PC-9 (cell line): ENCODE measurements around the gene UBQLN1. TPM values are rescaled to one million over a fixed set of nuclear protein-coding genes. Genes with fewer than 3 reads are reported as not detected.

Experiments used
- BruUV-seq: library from RNA; stranded (reverse); fragments of 400-500 nt; replicated peaks from 2 replicates; lab custom pipeline; 2021; lab: Mats Ljungman, UMichigan
- CTCF ChIA-PET: fragments of 300-600 bp; sonication (Branson Sonifier 250); formaldehyde crosslinking; loops from one replicate; lab custom pipeline; 2022; ENCODE audit warnings: antibody characterized with exemption; lab: Charles Lee
- POLR2A ChIA-PET: fragments of 300-600 bp; sonication (Branson Sonifier 250); formaldehyde crosslinking; loops from one replicate; lab custom pipeline; 2022; ENCODE audit warnings: antibody characterized with exemption; ENCODE audit not compliant: unreplicated experiment; lab: Charles Lee
- DNase-seq, 2 experiments: peaks; one replicate each; pipeline versions ENCODE4 v3.0.0 to v3.0.0-alpha.2; 2015 to 2022; ENCODE audit warnings: mixed read lengths in 1 of 2
- H2AFZ ChIP-seq: fragments of 200-600 bp; sonication (generic); 2 replicates; pipeline ENCODE4 v1.8.1; 2017; ENCODE audit warnings: antibody characterized with exemption
- H3F3A ChIP-seq: fragments of 200-600 bp; sonication (generic); 2 replicates; pipeline ENCODE4 v1.8.1; 2017; ENCODE audit warnings: antibody characterized with exemption, mild to moderate bottlenecking, low read depth; ENCODE audit not compliant: insufficient read depth
- H3K27ac ChIP-seq: fragments of 200-600 bp; sonication (generic); 2 replicates; pipeline ENCODE4 v1.6.1; 2016; ENCODE audit warnings: mixed run types
- H3K27me3 ChIP-seq: fragments of 200-600 bp; sonication (generic); 2 replicates; pipeline ENCODE4 v1.6.1; 2016; ENCODE audit warnings: low read depth, mixed run types; ENCODE audit not compliant: insufficient read depth
- H3K36me3 ChIP-seq: fragments of 200-600 bp; sonication (generic); 2 replicates; pipeline ENCODE4 v1.6.1; 2016; ENCODE audit warnings: low read depth, mixed run types
- H3K4me1 ChIP-seq: fragments of 200-600 bp; sonication (generic); replicated peaks from 2 replicates; pipeline ENCODE4 v1.6.1; 2016; ENCODE audit warnings: mixed run types; ENCODE audit not compliant: insufficient read depth
- H3K4me2 ChIP-seq: fragments of 200-600 bp; sonication (generic); 2 replicates; pipeline ENCODE4 v1.6.1; 2017; ENCODE audit warnings: mixed run types
- H3K4me3 ChIP-seq: fragments of 200-600 bp; sonication (generic); 2 replicates; pipeline ENCODE4 v1.6.1; 2016; ENCODE audit warnings: mixed run types
- H3K79me2 ChIP-seq: fragments of 200-600 bp; sonication (generic); 2 replicates; pipeline ENCODE4 v1.6.1; 2017; ENCODE audit warnings: low read depth, mixed run types
- H3K9me2 ChIP-seq: fragments of 200-600 bp; sonication (generic); 2 replicates; pipeline ENCODE4 v1.8.1; 2017; ENCODE audit warnings: mild to moderate bottlenecking; ENCODE audit not compliant: insufficient read depth
- H3K9me3 ChIP-seq: fragments of 200-600 bp; sonication (generic); 2 replicates; pipeline ENCODE4 v1.8.1; 2016; ENCODE audit warnings: low read depth; ENCODE audit not compliant: insufficient read depth
- H4K20me1 ChIP-seq: fragments of 200-600 bp; sonication (generic); 2 replicates; pipeline ENCODE4 v1.8.1; 2017; ENCODE audit not compliant: insufficient read depth
- EZH2 ChIP-seq: fragments of 200-600 bp; sonication (generic); IDR thresholded peaks from 2 replicates; pipeline ENCODE4 v1.8.0; 2017; ENCODE audit warnings: antibody characterized with exemption, low read depth
- intact Hi-C: fragments of 100-400 bp; cut with micrococcal nuclease; formaldehyde crosslinking; loops from one replicate; pipeline ENCODE4 v1.10.0; 2022; ENCODE audit not compliant: unreplicated experiment
- total RNA-seq: library from RNA; stranded (reverse); gene quantifications from 2 replicates; pipeline ENCODE4 v1.2.3, GENCODE V29; 2021
- TF ChIP-seq, protein P1 (sequence below): fragments of 200-600 bp; sonication (generic); conservative IDR thresholded peaks from 2 replicates; pipeline ENCODE4 v1.6.1; 2017; ENCODE audit warnings: mixed run types, antibody characterized with exemption, mild to moderate bottlenecking, moderate library complexity

UBQLN1 gene
- total RNA-seq, 1 experiment from 2014 or later = 129 TPM

DNA sequence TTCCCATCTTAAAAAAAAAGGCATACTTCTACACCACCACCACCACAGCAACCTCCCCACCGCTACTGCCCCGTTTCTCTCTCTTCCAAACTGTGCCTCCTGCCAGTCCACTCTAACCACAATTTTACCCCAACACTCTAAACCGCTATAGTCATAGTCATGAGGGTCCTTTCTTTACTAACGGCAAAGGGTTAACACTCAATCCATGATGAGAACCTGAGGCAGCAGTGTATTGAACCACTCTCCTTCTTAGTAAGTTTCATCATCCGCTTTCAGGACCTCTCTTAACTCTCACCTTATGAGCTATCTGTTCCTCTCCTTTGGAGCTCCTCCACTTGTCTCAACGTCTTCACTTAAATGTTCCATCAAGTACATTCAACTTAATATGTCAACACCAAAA, 50.8 kb downstream of the UBQLN1 start:
- Histone ChIP-seq H3K4me2 (no peak overlapping the region), H3K27ac (no peak overlapping the region), H3F3A (no peaks in the 10 kb centered on the region; the same call in 1 of the 2 replicates), H3K36me3 (peaks cover 38% of the 10 kb centered on the region), H4K20me1 (peaks cover 8% of the 10 kb centered on the region; the same call in 1 of the 2 replicates), H2AFZ (no peak overlapping the region), H3K27me3 (no peaks in the 10 kb centered on the region), H3K9me3 (no peaks in the 10 kb centered on the region), H3K79me2 (0 out of 2 replicates have a peak, but pooled peaks cover 3% of the 10 kb centered on the region), H3K4me3 (no peak overlapping the region), H3K4me1 (no peaks in the 10 kb centered on the region), H3K9me2 (no peaks in the 10 kb centered on the region)
- BruUV-seq = no TSS peak
- ChIA-PET CTCF (no interaction called here), POLR2A (no interaction called here)
- TF ChIP-seq, protein P1, sequence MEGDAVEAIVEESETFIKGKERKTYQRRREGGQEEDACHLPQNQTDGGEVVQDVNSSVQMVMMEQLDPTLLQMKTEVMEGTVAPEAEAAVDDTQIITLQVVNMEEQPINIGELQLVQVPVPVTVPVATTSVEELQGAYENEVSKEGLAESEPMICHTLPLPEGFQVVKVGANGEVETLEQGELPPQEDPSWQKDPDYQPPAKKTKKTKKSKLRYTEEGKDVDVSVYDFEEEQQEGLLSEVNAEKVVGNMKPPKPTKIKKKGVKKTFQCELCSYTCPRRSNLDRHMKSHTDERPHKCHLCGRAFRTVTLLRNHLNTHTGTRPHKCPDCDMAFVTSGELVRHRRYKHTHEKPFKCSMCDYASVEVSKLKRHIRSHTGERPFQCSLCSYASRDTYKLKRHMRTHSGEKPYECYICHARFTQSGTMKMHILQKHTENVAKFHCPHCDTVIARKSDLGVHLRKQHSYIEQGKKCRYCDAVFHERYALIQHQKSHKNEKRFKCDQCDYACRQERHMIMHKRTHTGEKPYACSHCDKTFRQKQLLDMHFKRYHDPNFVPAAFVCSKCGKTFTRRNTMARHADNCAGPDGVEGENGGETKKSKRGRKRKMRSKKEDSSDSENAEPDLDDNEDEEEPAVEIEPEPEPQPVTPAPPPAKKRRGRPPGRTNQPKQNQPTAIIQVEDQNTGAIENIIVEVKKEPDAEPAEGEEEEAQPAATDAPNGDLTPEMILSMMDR = no peak
- DNase-seq = no peak
- intact Hi-C loops = no loop called here

DNA sequence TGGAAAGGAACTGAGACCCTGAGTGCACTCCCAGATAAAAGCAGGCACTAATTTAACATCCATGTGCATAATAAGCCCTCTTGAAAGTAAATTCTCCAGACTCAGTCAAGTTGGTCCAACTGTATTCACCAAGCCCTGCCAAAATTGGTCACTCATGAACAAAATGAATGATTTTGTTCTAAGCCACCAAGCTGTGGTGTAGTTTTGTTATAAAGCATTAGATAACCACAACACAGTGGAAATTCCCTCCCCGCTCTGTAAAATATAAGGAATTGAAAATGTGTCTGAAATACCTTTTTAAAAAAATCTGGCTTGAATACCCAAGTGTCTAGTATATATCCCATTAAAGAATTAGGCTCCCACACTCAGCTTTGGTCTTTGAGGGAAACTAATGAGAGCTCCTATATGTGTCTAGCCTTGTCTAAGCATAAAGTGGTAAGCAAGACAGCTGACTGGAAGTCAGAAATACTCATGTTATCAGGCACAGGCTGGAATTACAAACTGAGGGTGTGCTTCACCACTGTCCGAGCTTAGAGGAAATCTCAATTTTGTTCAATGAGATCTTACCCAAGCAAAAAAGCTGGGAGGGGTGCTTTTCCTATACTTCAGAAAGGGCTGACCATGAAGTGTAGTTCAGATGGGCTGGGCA, 51.6 kb downstream of the UBQLN1 start:
- Histone ChIP-seq H3K36me3 (peaks cover 30% of the 10 kb centered on the region), H3K4me3 (no peak overlapping the region), H3K27ac (no peak overlapping the region), H3K79me2 (no peaks in the 10 kb centered on the region), H2AFZ (no peak overlapping the region), H3K27me3 (no peaks in the 10 kb centered on the region), H3K9me2 (no peaks in the 10 kb centered on the region), H4K20me1 (0 out of 2 replicates have a peak, but pooled peaks cover 4% of the 10 kb centered on the region), H3K9me3 (no peaks in the 10 kb centered on the region), H3F3A (no peaks in the 10 kb centered on the region; the same call in 1 of the 2 replicates), H3K4me2 (no peak overlapping the region), H3K4me1 (no peaks in the 10 kb centered on the region)
- TF ChIP-seq, protein P1 = no peak
- no peak for TF ChIP-seq EZH2
- no peak for DNase-seq
- intact Hi-C loops = no loop called here
- BruUV-seq = no TSS peak
- ChIA-PET POLR2A (no interaction called here), CTCF (interaction anchor here (0.5 kb wide), 1 partner anchor 65 kb away, joined by 3 read pairs; no protein-coding TSS in a partner anchor)

DNA sequence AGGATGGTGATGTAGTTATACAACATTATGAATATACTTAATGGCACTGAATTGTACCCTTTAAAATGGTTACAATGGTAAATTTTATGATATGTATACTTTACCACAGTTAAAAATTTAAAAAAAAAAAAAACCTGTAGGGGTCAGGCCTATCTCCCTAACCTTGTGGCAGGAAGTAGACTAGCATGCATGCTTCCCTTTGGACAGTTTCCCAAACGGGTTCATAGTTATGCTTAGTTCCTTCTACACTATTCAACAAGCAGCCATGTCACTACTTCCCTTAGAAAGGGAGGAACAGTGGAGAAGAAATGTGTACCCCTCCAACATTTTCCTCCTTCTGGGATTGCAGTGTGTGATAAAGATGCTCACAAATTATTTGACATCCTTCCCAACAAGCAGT, 52.3 kb downstream of the UBQLN1 start:
- intact Hi-C loops = no loop called here
- Histone ChIP-seq H3K9me3 (no peaks in the 10 kb centered on the region), H3F3A (no peaks in the 10 kb centered on the region; the same call in 1 of the 2 replicates), H3K4me1 (no peaks in the 10 kb centered on the region), H3K27me3 (no peaks in the 10 kb centered on the region), H2AFZ (no peak overlapping the region), H3K27ac (no peak overlapping the region), H3K79me2 (no peaks in the 10 kb centered on the region), H3K36me3 (peaks cover 23% of the 10 kb centered on the region), H3K4me3 (no peak overlapping the region), H4K20me1 (0 out of 2 replicates have a peak, but pooled peaks cover 4% of the 10 kb centered on the region), H3K4me2 (no peak overlapping the region), H3K9me2 (no peaks in the 10 kb centered on the region)
- ChIA-PET CTCF (no interaction called here), POLR2A (no interaction called here)
- no peak for DNase-seq
- no peak for TF ChIP-seq EZH2
- TF ChIP-seq, protein P1 = no peak
- BruUV-seq = no TSS peak
